NCI-H128 (cell line): Measurements from ENCODE around the gene MATN1.

Experiments
- DNase-seq: peaks from one replicate; lab custom pipeline; 2025; ENCODE audit not compliant: unreplicated experiment; lab: John Stamatoyannopoulos, UW

The MATN1 gene

GRCh38 chr1:30719406-30720270 lies 3.7 kb downstream of the MATN1 start:
- DNase-seq, result no peak

GRCh38 chr1:30718636-30719405 lies 4.6 kb downstream of the MATN1 start:
- peak; percentile 88 for DNase-seq

- peak; percentile 98 for DNase-seq
Measured at GRCh38 chr1:30718091-30718635, 5.2 kb downstream of the MATN1 start.

- no peak for DNase-seq
Measured at GRCh38 chr1:30716646-30717045, 6.7 kb downstream of the MATN1 start.

GRCh38 chr1:30715886-30716285 lies 7.5 kb downstream of the MATN1 start:
- DNase-seq, result no peak

GRCh38 chr1:30715216-30715615 lies 8.2 kb downstream of the MATN1 start:
- DNase-seq, result no peak

- DNase-seq, result no peak
Measured at GRCh38 chr1:30714536-30715090, 8.8 kb downstream of the MATN1 start.

- DNase-seq, result no peak
Measured at GRCh38 chr1:30714025-30714424, 9.4 kb downstream of the MATN1 start.

GRCh38 chr1:30713311-30713710 lies 10.1 kb downstream of the MATN1 start:
- no peak for DNase-seq

GRCh38 chr1:30712583-30712982 lies 10.8 kb downstream of the MATN1 start:
- DNase-seq, result no peak

GRCh38 chr1:30710407-30710806 lies 13.0 kb downstream of the MATN1 start:
- no peak for DNase-seq

- DNase-seq, result no peak
Measured at GRCh38 chr1:30708361-30708728, 15.0 kb downstream of the MATN1 start.

- peak; percentile 82 for DNase-seq
Measured at GRCh38 chr1:30707412-30708360, 15.7 kb downstream of the MATN1 start.

GRCh38 chr1:30706528-30706927 lies 16.9 kb downstream of the MATN1 start:
- DNase-seq, result peak; percentile 57

- no peak for DNase-seq
Measured at GRCh38 chr1:30705698-30706097, 17.7 kb downstream of the MATN1 start.

- no peak for DNase-seq
Measured at GRCh38 chr1:30704765-30705509, 18.4 kb downstream of the MATN1 start.

GRCh38 chr1:30704271-30704670 lies 19.1 kb downstream of the MATN1 start:
- DNase-seq, result no peak

- no peak for DNase-seq
Measured at GRCh38 chr1:30702823-30703222, 20.6 kb downstream of the MATN1 start.

GRCh38 chr1:30701258-30701633 lies 22.1 kb downstream of the MATN1 start:
- no peak for DNase-seq
